GM12873 (cell line): ENCODE measurements around the gene DAZAP2.
A peak's percentile ranks its signal among the peaks of the same experiment; 100 is the strongest.

Source experiments
- CTCF ChIP-seq: IDR thresholded peaks from 2 replicates; pipeline ENCODE4 v1.5.1; 2012; ENCODE audit warnings: low read depth, mild to moderate bottlenecking, moderate library complexity, low read length, control low read depth; ENCODE audit not compliant: insufficient read depth; ENCODE audit errors: missing control alignments

The DAZAP2 gene

GRCh38 chr12:51270951-51271518, 32.4 kb downstream of the DAZAP2 start:
- no peak for TF ChIP-seq CTCF

GRCh38 chr12:51275088-51275487, 36.5 kb downstream of the DAZAP2 start:
- no peak for TF ChIP-seq CTCF

- no peak for TF ChIP-seq CTCF
These were observed 42.7 kb downstream of the DAZAP2 start for GRCh38 chr12:51281202-51281924.

- TF ChIP-seq CTCF, result no peak
These were observed 47.2 kb downstream of the DAZAP2 start for GRCh38 chr12:51285843-51286242.

GRCh38 chr12:51291603-51292513, 53.2 kb downstream of the DAZAP2 start:
- TF ChIP-seq CTCF, result peak; percentile 41
